HCT116 (cell line): Measurements from ENCODE around the gene NPM3.

ENCODE experiments used
- EGR1 ChIP-seq: IDR thresholded peaks from 2 replicates; pipeline ENCODE4 v1.6.1; 2012; ENCODE audit warnings: low read depth
- EZH2 ChIP-seq: fragments of 200-600 bp; sonication (generic); IDR thresholded peaks from 2 replicates; pipeline ENCODE4 v1.6.1; 2017; ENCODE audit warnings: antibody characterized with exemption, mixed run types
- EZH2phosphoT487 ChIP-seq: fragments of 200-600 bp; IDR thresholded peaks from 2 replicates; pipeline ENCODE4 v1.6.1; 2018; ENCODE audit warnings: antibody characterized with exemption, borderline replicate concordance
- JUND ChIP-seq: IDR thresholded peaks from 2 replicates; pipeline ENCODE4 v1.6.1; 2012
- POLR2A ChIP-seq: IDR thresholded peaks from 2 replicates; pipeline ENCODE4 v1.7.0; 2011; ENCODE audit warnings: borderline replicate concordance; ENCODE audit not compliant: insufficient read depth, insufficient read length; ENCODE audit errors: extremely low read depth
- RAD21 ChIP-seq: IDR thresholded peaks from 2 replicates; pipeline ENCODE4 v1.6.1; 2012; ENCODE audit warnings: low read depth, mild to moderate bottlenecking
- TF ChIP-seq, protein P1 (sequence below), 3 experiments: fragments of 200-600 bp in 1 of 3; sonication (generic) in 1 of 3; IDR thresholded peaks in 2 of 3; conservative IDR thresholded peaks in 1 of 3; 2 replicates each; pipeline ENCODE4 v1.5.1; 2012 to 2017; ENCODE audit warnings: low read depth in 2 of 3, low read length in 2 of 3, antibody characterized with exemption in 1 of 3, borderline replicate concordance in 1 of 3, control low read depth in 1 of 3, mild to moderate bottlenecking in 1 of 3, mixed read lengths in 1 of 3, mixed run types in 1 of 3, moderate library complexity in 1 of 3; ENCODE audit not compliant: insufficient read depth in 1 of 3

GRCh38 chr10:101744267-101744666 is 39.0 kb downstream of the NPM3 start:
- TF ChIP-seq, protein P1, sequence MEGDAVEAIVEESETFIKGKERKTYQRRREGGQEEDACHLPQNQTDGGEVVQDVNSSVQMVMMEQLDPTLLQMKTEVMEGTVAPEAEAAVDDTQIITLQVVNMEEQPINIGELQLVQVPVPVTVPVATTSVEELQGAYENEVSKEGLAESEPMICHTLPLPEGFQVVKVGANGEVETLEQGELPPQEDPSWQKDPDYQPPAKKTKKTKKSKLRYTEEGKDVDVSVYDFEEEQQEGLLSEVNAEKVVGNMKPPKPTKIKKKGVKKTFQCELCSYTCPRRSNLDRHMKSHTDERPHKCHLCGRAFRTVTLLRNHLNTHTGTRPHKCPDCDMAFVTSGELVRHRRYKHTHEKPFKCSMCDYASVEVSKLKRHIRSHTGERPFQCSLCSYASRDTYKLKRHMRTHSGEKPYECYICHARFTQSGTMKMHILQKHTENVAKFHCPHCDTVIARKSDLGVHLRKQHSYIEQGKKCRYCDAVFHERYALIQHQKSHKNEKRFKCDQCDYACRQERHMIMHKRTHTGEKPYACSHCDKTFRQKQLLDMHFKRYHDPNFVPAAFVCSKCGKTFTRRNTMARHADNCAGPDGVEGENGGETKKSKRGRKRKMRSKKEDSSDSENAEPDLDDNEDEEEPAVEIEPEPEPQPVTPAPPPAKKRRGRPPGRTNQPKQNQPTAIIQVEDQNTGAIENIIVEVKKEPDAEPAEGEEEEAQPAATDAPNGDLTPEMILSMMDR (IDR thresholded peaks at IDR 0.05 in 2 of 3, conservative IDR thresholded peaks at IDR 0.05 in 1 of 3; ENCODE audit: borderline replicate concordance in 1 of 3, insufficient read depth in 1 of 3, low read depth in 2 of 3, low read length in 2 of 3) = no peak
- TF ChIP-seq POLR2A (no peak), JUND (no peak), EZH2phosphoT487 (no peak), EZH2 (no peak), EGR1 (no peak), RAD21 (no peak)
